ENCODE measurements around the gene RUVBL1.

Gene RUVBL1

DNA sequence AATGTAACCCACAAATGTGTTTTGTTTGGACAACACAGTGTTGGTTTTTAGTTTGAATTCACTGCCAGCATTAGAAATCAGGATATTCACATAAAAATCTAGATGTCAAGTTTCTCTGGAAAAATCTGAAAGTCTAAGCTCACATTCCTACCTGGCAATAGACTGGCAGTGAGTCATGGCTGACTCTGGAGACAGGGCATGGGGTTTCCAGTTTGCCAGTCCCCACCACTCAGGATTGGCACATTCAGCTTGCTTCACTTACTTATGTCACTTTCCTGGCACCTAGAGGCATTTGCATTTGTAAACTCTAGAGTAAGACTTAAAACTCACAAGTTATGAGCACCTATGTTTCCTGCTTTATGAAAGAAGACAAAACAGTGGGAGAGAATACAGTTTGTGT lies 90.5 kb downstream of the RUVBL1 start:
- H3K4me1 Mint-ChIP-seq (ENCODE audit: low read depth), result no peaks in the 10 kb centered on the region
- no peak overlapping the region for H3K4me3 Mint-ChIP-seq

More for the DNA sequence above, 90.5 kb downstream of the RUVBL1 start:
- DNase-seq (ENCODE audit: low spot score), result no peak
- H3K9me3 Mint-ChIP-seq, result no peaks in the 10 kb centered on the region
- H3K36me3 Mint-ChIP-seq (ENCODE audit: low read depth), result no peaks in the 10 kb centered on the region
- H3K27me3 Mint-ChIP-seq (ENCODE audit: low read depth), result peaks cover 14% of the 10 kb centered on the region
- H3K27ac Mint-ChIP-seq, result no peak overlapping the region
